ENCODE measurements around the gene ESR1.

DNA sequence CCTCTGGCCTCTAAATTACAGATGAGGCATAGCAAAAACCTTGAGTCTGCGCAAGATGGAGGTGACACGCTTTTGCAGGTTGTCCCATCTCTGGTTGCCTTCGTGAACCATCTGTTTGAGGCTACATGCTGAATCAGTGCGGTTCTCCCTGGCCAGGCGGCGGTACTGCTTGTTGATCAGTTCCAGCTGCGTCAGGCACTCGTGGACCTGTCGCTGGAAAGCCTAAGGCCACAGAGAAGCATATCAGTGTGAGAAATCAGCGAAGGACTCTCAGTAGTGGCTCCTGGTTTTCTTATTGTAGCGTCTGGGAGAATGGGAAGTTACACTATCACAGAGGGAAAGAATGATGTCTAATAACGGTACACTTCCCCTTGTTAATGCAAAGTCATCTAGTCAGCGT, 344.4 kb downstream of the ESR1 start:
- TF ChIP-seq, protein P1, sequence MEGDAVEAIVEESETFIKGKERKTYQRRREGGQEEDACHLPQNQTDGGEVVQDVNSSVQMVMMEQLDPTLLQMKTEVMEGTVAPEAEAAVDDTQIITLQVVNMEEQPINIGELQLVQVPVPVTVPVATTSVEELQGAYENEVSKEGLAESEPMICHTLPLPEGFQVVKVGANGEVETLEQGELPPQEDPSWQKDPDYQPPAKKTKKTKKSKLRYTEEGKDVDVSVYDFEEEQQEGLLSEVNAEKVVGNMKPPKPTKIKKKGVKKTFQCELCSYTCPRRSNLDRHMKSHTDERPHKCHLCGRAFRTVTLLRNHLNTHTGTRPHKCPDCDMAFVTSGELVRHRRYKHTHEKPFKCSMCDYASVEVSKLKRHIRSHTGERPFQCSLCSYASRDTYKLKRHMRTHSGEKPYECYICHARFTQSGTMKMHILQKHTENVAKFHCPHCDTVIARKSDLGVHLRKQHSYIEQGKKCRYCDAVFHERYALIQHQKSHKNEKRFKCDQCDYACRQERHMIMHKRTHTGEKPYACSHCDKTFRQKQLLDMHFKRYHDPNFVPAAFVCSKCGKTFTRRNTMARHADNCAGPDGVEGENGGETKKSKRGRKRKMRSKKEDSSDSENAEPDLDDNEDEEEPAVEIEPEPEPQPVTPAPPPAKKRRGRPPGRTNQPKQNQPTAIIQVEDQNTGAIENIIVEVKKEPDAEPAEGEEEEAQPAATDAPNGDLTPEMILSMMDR (IDR thresholded peaks at IDR 0.05), result no peak
- no peak for TF ChIP-seq POLR2A (IDR thresholded peaks at IDR 0.05)

Measured in right lobe of liver (tissue), 4 donors.